ENCODE measurements around the gene OVCA2.

Gene OVCA2

GRCh38 chr17:2082003-2082781 is 40.4 kb downstream of the OVCA2 start:
- Histone ChIP-seq H3K4me1 (ENCODE audit: control insufficient read depth, insufficient read depth, low read length) (no peaks in the 10 kb centered on the region), H3K4me3 (ENCODE audit: low read depth, low read length) (no peak overlapping the region), H3K27ac (ENCODE audit: extremely low read depth, low read depth, low read length) (no peak overlapping the region), H3K36me3 (ENCODE audit: control insufficient read depth in 2 of 2, insufficient read depth in 1 of 2, low read length in 2 of 2) (peaks cover 4 to 65% of the 10 kb centered on the region in 2 experiments; a peak in 2 of 3 replicates), H3K9me3 (ENCODE audit: control insufficient read depth, insufficient read depth, low read depth, low read length) (no peaks in the 10 kb centered on the region)
- CTCF ChIA-PET, result interaction anchor here (0.5 to 2.0 kb wide), 9 partner anchors 8 to 1118 kb away, joined by 3 to 5 read pairs (median 3); partner anchors contain the start of gene HIC1
- TF ChIP-seq ZNF202 (tag by site-specific recombination; IDR thresholded peaks at IDR 0.05; ENCODE audit: borderline replicate concordance) (no peak), TSHZ1 (tag by site-specific recombination; IDR thresholded peaks at IDR 0.05; ENCODE audit: borderline replicate concordance) (no peak), ZNF580 (tag by site-specific recombination; IDR thresholded peaks at IDR 0.05) (no peak), ZNF423 (tag by site-specific recombination; IDR thresholded peaks at IDR 0.05) (no peak), ZNF266 (tag by site-specific recombination; IDR thresholded peaks at IDR 0.05; ENCODE audit: low read depth) (no peak), ZFHX2 (tag by site-specific recombination; conservative IDR thresholded peaks at IDR 0.05) (no peak), ZBTB20 (tag by site-specific recombination; IDR thresholded peaks at IDR 0.05) (no peak), INSM2 (tag by site-specific recombination; IDR thresholded peaks at IDR 0.05) (no peak), CTCF (tag by site-specific recombination; IDR thresholded peaks at IDR 0.05) (no peak), ZNF558 (tag by site-specific recombination; IDR thresholded peaks at IDR 0.05) (no peak)
- POLR2A ChIA-PET, result interaction anchor here (0.6 kb wide), 1 partner anchor 148 kb away, joined by 5 read pairs; no protein-coding TSS in a partner anchor

- peaks cover 0 to 59% of the 10 kb centered on the region in 2 experiments; a peak in 2 of 3 replicates for H3K36me3 ChIP-seq (ENCODE audit: control insufficient read depth in 2 of 2, insufficient read depth in 1 of 2, low read length in 2 of 2)
- no peaks in the 10 kb centered on the region for H3K4me1 ChIP-seq (ENCODE audit: control insufficient read depth, insufficient read depth, low read length)
- no peak overlapping the region for H3K27ac ChIP-seq (ENCODE audit: extremely low read depth, low read depth, low read length)
- ChIA-PET CTCF (interaction anchor here (1.2 to 2.0 kb wide), 4 partner anchors 28 to 161 kb away, joined by 3 to 4 read pairs (median 3); partner anchors contain the start of gene HIC1), POLR2A (no interaction called here)
- no peaks in the 10 kb centered on the region for H3K9me3 ChIP-seq (ENCODE audit: control insufficient read depth, insufficient read depth, low read depth, low read length)
- no peak for TF ChIP-seq ZNF23 (tag by site-specific recombination; IDR thresholded peaks at IDR 0.05; ENCODE audit: borderline replicate concordance)
- TF ChIP-seq ZNF501 (tag by site-specific recombination; IDR thresholded peaks at IDR 0.05), result no peak
- TF ChIP-seq ZBTB21 (tag by site-specific recombination; IDR thresholded peaks at IDR 0.05), result no peak
- TF ChIP-seq ZNF558 (tag by site-specific recombination; IDR thresholded peaks at IDR 0.05), result no peak
- TF ChIP-seq ZNF596 (tag by site-specific recombination; IDR thresholded peaks at IDR 0.05), result no peak
- TF ChIP-seq ZNF776 (tag by site-specific recombination; IDR thresholded peaks at IDR 0.05; ENCODE audit: borderline replicate concordance), result no peak
- H3K4me3 ChIP-seq (ENCODE audit: low read depth, low read length), result no peak overlapping the region
These were observed 41.8 kb downstream of the OVCA2 start for GRCh38 chr17:2083613-2084035.
